GM19372 (cell line): ENCODE results near the gene FBXW8.

Source experiments
- ATAC-seq: cut with Tn5 transposase; IDR thresholded peaks from one replicate; pipeline ENCODE4 v1.9.1; 2021; ENCODE audit warnings: mild to moderate bottlenecking, low read depth, moderate library complexity; ENCODE audit not compliant: unreplicated experiment

Gene FBXW8

GRCh38 chr12:117067638-117068037 lies 156.9 kb downstream of the FBXW8 start:
- ATAC-seq: no peak

DNA sequence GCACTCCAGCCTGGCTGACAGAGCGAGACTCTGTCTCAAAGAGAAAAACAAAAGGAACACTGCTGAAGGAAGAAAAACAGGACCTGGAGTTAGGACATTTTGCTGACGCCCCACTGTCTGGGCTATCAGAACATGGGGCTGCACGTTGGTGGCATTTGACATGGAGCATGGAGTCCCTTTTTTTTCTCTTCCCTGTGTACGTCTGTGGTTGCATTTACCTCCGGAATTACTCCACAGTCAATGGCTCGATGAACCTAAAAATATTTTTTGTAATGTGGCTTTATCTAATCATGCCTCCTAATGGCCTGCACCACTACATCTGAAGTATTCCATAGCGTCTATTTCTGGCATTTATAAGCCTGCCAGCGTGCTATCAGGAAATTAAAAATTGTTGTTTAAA lies 157.7 kb downstream of the FBXW8 start:
- ATAC-seq: no peak

GRCh38 chr12:117069101-117069797 lies 158.5 kb downstream of the FBXW8 start:
- no peak for ATAC-seq

GRCh38 chr12:117069926-117070900 lies 159.5 kb downstream of the FBXW8 start:
- no peak for ATAC-seq

DNA sequence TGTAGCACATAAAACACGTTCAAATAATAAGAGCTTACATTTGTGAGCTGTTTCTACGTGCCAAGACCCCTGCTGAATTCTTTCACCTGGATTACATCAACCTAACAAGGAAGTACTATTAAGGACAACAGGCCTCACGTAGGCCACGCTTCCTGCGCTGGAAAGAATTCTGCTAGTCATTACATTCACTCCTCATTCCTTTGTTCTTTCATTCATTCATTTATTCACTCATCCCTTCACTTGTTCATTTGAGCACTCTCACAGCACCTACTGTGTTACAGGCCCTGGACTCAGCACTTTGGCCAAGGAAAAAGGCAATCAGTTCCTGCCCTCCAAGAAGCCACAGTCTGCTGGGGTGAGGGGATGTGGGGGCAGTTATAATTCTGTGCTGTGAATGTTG lies 160.3 kb downstream of the FBXW8 start:
- ATAC-seq: no peak

- ATAC-seq: no peak
Observed at GRCh38 chr12:117072106-117072505, 161.4 kb downstream of the FBXW8 start.

- no peak for ATAC-seq
Observed at GRCh38 chr12:117072736-117073490, 162.2 kb downstream of the FBXW8 start.

DNA sequence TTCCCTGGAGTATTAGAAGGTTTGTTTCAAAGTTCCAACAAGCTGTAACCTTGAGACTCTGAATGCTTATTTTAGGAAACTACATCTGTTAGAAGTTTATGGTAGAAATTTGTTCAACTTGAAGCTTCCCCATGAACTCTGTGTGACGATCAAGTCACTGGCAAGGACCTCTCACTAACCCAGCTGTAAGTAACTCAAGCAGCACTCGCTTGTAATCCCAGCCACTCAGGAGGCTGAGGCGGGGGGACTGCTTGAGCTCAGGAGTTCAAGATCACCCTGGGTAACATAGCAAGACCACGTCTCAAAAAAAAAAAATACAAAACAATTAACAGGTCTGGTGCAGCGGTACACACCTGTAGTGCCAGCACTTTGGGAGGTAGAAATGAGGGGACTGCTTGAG lies 162.9 kb downstream of the FBXW8 start:
- no peak for ATAC-seq

DNA sequence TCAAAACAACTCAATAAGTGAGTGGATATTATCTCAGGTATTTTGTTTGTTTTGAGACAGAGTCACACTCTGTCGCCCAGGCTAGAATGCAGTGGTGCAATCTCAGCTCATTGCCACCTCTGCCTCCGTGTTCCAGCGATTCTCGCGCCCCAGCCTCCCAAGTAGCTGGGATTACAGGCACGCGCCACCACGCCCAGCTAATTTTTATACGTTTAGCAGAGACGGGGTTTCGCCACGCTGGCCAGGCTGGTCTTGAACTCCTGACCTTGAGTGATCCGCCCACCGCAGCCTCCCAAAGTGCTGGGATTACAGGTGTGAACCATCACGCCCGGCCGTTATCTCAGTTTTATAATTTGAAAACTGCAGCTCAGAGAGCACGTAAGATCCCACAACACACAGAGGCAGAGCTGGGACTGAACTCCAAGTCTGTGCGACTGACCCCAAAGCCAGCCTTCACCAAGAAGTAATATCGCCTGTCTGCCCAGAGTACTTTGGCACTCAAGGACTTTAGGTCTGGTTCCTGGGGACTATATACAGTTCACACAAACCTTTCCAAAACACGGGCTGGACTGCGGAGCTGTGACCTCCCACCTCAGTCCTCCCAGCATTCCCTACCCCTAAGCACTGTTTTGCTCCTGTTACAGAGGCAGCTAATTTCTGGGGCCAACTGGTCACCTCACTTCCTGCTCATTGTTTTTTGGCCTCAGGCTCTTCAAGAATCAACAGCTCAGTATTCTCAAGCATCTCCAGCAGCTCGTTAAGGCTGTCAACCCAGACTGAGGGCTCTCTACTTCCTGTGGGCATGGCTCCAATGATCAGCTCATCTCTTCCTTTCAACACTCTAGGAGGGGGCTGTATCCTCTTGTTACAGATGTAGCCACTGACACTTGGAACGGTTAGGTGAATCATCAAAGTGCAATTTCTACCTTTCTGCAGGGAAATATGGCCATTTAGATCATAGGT lies 165.9 kb downstream of the FBXW8 start:
- ATAC-seq: no peak

- ATAC-seq: no peak
Observed at GRCh38 chr12:117079487-117079886, 168.7 kb downstream of the FBXW8 start.

- ATAC-seq: no peak
Observed at GRCh38 chr12:117080661-117081144, 170.0 kb downstream of the FBXW8 start.
